Left ventricle myocardium inferior (tissue), 1 donor: ENCODE data around the gene C9orf72. TPM values are rescaled to one million over a fixed set of nuclear protein-coding genes. Genes with fewer than 3 reads are reported as not detected.
"Not testable (repeated sequence)": the region's sequence is repeated elsewhere in the genome, so short reads cannot be mapped to it uniquely, and the experiment has no call there.

Experiments used
- DNase-seq: peaks from one replicate; pipeline ENCODE4 v3.0.0-alpha.2; 2020
- H3K27ac ChIP-seq: fragments of 200-600 bp; replicated peaks from 2 replicates; pipeline ENCODE4 v1.8.0; 2021
- H3K27me3 ChIP-seq: fragments of 200-600 bp; 2 replicates; pipeline ENCODE4 v1.8.0; 2021; ENCODE audit warnings: low read depth
- H3K36me3 ChIP-seq: fragments of 200-600 bp; 2 replicates; pipeline ENCODE4 v1.8.0; 2021
- H3K4me1 ChIP-seq: fragments of 200-600 bp; 2 replicates; pipeline ENCODE4 v1.8.0; 2021
- H3K4me3 ChIP-seq: fragments of 200-600 bp; 2 replicates; pipeline ENCODE4 v1.8.0; 2021; ENCODE audit warnings: mild to moderate bottlenecking, moderate library complexity
- H3K9me3 ChIP-seq: fragments of 200-600 bp; replicated peaks from 2 replicates; pipeline ENCODE4 v1.8.0; 2021
- intact Hi-C: fragments of 100-400 bp; cut with micrococcal nuclease; formaldehyde crosslinking; loops from one replicate; pipeline ENCODE4 v1.11.0; 2022
- total RNA-seq: library from RNA; stranded (reverse); fragmentation: NEBNext Ultra II Directional; extraction: Animal tissue kit (Norgen Biotek cat#: 25700); gene quantifications from one replicate; pipeline ENCODE4 v1.2.1, GENCODE V29; 2021
- TF ChIP-seq, protein P1 (sequence below): fragments of 200-600 bp; IDR thresholded peaks from 2 replicates; pipeline ENCODE4 v1.8.0; 2021; ENCODE audit warnings: antibody characterized with exemption, mild to moderate bottlenecking, borderline replicate concordance
- donor health status: DM: no; HTN: yes; CAD: no; lungs with severe emphysema.

The C9orf72 gene
- total RNA-seq, 1 donor from 2014 or later: 15.6 TPM

GRCh38 chr9:27506981-27507380 lies 66.3 kb downstream of the C9orf72 start:
- no peak overlapping the region for H3K27ac ChIP-seq
- DNase-seq: no peak
- TF ChIP-seq, protein P1, sequence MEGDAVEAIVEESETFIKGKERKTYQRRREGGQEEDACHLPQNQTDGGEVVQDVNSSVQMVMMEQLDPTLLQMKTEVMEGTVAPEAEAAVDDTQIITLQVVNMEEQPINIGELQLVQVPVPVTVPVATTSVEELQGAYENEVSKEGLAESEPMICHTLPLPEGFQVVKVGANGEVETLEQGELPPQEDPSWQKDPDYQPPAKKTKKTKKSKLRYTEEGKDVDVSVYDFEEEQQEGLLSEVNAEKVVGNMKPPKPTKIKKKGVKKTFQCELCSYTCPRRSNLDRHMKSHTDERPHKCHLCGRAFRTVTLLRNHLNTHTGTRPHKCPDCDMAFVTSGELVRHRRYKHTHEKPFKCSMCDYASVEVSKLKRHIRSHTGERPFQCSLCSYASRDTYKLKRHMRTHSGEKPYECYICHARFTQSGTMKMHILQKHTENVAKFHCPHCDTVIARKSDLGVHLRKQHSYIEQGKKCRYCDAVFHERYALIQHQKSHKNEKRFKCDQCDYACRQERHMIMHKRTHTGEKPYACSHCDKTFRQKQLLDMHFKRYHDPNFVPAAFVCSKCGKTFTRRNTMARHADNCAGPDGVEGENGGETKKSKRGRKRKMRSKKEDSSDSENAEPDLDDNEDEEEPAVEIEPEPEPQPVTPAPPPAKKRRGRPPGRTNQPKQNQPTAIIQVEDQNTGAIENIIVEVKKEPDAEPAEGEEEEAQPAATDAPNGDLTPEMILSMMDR: no peak
- H3K27me3 ChIP-seq: no peaks in the 10 kb centered on the region
- H3K9me3 ChIP-seq: no peaks in the 10 kb centered on the region
- no peaks in the 10 kb centered on the region for H3K4me1 ChIP-seq
- H3K36me3 ChIP-seq: no peaks in the 10 kb centered on the region
- intact Hi-C loops: no loop called here
- H3K4me3 ChIP-seq: no peak overlapping the region

GRCh38 chr9:27505744-27506161 lies 67.5 kb downstream of the C9orf72 start:
- intact Hi-C loops: no loop called here
- no peak overlapping the region for H3K4me3 ChIP-seq
- peaks cover 5% of the 10 kb centered on the region for H3K9me3 ChIP-seq
- no peaks in the 10 kb centered on the region for H3K4me1 ChIP-seq
- no peak for DNase-seq
- no peak overlapping the region for H3K27ac ChIP-seq
- TF ChIP-seq, protein P1: no peak
- H3K36me3 ChIP-seq: no peaks in the 10 kb centered on the region
- H3K27me3 ChIP-seq: no peaks in the 10 kb centered on the region

- H3K9me3 ChIP-seq: peaks cover 5% of the 10 kb centered on the region
- no peak overlapping the region for H3K4me3 ChIP-seq
- no peak overlapping the region for H3K27ac ChIP-seq
- no peaks in the 10 kb centered on the region for H3K36me3 ChIP-seq
- intact Hi-C loops: no loop called here
- H3K4me1 ChIP-seq: peaks cover 6% of the 10 kb centered on the region
- no peak for DNase-seq
- no peaks in the 10 kb centered on the region for H3K27me3 ChIP-seq
- TF ChIP-seq, protein P1: no peak
Observed at GRCh38 chr9:27504259-27504658, 69.0 kb downstream of the C9orf72 start.

- H3K4me3 ChIP-seq: no peak overlapping the region
- intact Hi-C loops: no loop called here
- no peaks in the 10 kb centered on the region for H3K36me3 ChIP-seq
- no peaks in the 10 kb centered on the region for H3K27me3 ChIP-seq
- DNase-seq: no peak
- TF ChIP-seq, protein P1: no peak
- H3K4me1 ChIP-seq: peaks cover 6% of the 10 kb centered on the region
- no peak overlapping the region for H3K27ac ChIP-seq
- H3K9me3 ChIP-seq: peaks cover 5% of the 10 kb centered on the region
Observed at GRCh38 chr9:27503623-27504022, 69.7 kb downstream of the C9orf72 start.

GRCh38 chr9:27500902-27501301 lies 72.4 kb downstream of the C9orf72 start:
- intact Hi-C loops, DNase-seq: not testable (repeated sequence)

GRCh38 chr9:27499451-27499850 lies 73.8 kb downstream of the C9orf72 start:
- H3K9me3 ChIP-seq: peaks cover 5% of the 10 kb centered on the region
- H3K36me3 ChIP-seq: no peaks in the 10 kb centered on the region
- H3K4me3 ChIP-seq: no peak overlapping the region
- DNase-seq: no peak
- intact Hi-C loops: no loop called here
- H3K27ac ChIP-seq: no peak overlapping the region
- H3K4me1 ChIP-seq: peaks cover 27% of the 10 kb centered on the region
- no peaks in the 10 kb centered on the region for H3K27me3 ChIP-seq
- TF ChIP-seq, protein P1: no peak

More at GRCh38 chr9:27500902-27501301, 72.4 kb downstream of the C9orf72 start:
- peaks cover 18% of the 10 kb centered on the region for H3K4me1 ChIP-seq
- not testable (repeated sequence) for H3K4me3 ChIP-seq, H3K9me3 ChIP-seq, H3K27me3 ChIP-seq, H3K36me3 ChIP-seq, H3K27ac ChIP-seq
